Effector memory CD8-positive, alpha-beta T cell (primary cell): ENCODE results near the gene GTPBP6.
"Not testable (repeated sequence)": the region's sequence is repeated elsewhere in the genome, so short reads cannot be mapped to it uniquely, and the experiment has no call there.

Source experiments
- ATAC-seq: fragments of 150-1000 bp; cut with Tn5 transposase; replicated peaks from 2 replicates; pipeline ENCODE4 v1.10.0; 2021; ENCODE audit warnings: mild to moderate bottlenecking, moderate library complexity
- DNase-seq, 3 experiments: peaks; one replicate each; pipeline ENCODE4 v3.0.0; 2021
- H3K27ac Mint-ChIP-seq, 2 donors: one replicate each; pipeline ENCODE4 v1.8.0; 2022; ENCODE audit warnings: mild to moderate bottlenecking in 2 of 2, mixed read lengths in 2 of 2, moderate library complexity in 2 of 2
- H3K27me3 Mint-ChIP-seq, 2 donors: one replicate each; pipeline ENCODE4 v1.8.0; 2022; ENCODE audit warnings: mixed read lengths in 2 of 2
- H3K36me3 Mint-ChIP-seq: one replicate; pipeline ENCODE4 v1.8.0; 2022; ENCODE audit warnings: mild to moderate bottlenecking, moderate library complexity, mixed read lengths; ENCODE audit not compliant: insufficient read depth
- H3K4me1 Mint-ChIP-seq, 2 donors: one replicate each; pipeline ENCODE4 v1.8.0; 2022; ENCODE audit warnings: low read depth in 2 of 2, mixed read lengths in 2 of 2
- H3K4me3 Mint-ChIP-seq, 2 donors: one replicate each; pipeline ENCODE4 v1.8.0; 2022; ENCODE audit warnings: mild to moderate bottlenecking in 2 of 2, mixed read lengths in 2 of 2, moderate library complexity in 2 of 2
- H3K9me3 Mint-ChIP-seq, 2 donors: one replicate each; pipeline ENCODE4 v1.8.0; 2022; ENCODE audit warnings: mixed read lengths in 2 of 2

GTPBP6 gene

GRCh38 chrX:291411-291901 is 27.1 kb downstream of the GTPBP6 start:
- no peaks in the 10 kb centered on the region for H3K9me3 Mint-ChIP-seq
- H3K4me1 Mint-ChIP-seq: peaks cover 0 to 5% of the 10 kb centered on the region in 2 donors
- DNase-seq (no peak), ATAC-seq (no peak)
- no peak overlapping the region for H3K27ac Mint-ChIP-seq
- H3K4me3 Mint-ChIP-seq: no peak overlapping the region
- H3K36me3 Mint-ChIP-seq: peaks cover 21% of the 10 kb centered on the region
- no peaks in the 10 kb centered on the region for H3K27me3 Mint-ChIP-seq

DNA sequence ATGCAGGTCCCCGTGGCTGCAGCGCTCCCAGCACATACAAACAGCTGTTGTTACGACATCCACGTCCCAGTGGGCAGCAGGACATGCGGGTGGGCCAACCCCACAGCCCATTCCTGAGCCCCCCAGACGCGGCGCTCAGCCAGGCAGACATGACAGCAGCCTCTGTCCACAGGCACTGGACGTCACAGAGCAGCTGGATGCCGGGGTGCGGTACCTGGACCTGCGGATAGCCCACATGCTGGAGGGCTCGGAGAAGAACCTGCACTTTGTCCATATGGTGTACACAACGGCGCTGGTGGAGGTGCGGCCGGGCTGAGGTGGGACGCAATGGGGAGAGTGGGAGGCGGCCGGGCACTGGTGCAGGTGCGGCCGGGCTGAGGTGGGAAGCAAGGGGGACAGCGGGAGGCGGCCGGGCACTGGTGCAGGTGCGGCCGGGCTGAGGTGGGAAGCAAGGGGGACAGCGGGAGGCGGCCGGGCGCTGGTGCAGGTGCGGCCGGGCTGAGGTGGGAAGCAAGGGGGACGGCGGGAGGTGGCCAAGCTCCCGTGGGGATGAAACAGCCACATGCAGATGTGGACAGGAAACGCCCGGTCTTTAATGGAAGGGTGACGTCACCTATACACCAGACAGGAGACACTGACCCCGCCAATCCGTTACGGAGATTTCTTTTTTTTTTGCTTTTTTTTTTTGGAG is 28.0 kb downstream of the GTPBP6 start:
- no peak for DNase-seq
- Mint-ChIP-seq H3K36me3 (peaks cover 21% of the 10 kb centered on the region), H3K27ac (peak overlapping the region in 1 of 2 donors; percentile 44), H3K27me3 (no peaks in the 10 kb centered on the region), H3K9me3 (no peaks in the 10 kb centered on the region), H3K4me3 (no peak overlapping the region), H3K4me1 (peaks cover 3 to 9% of the 10 kb centered on the region in 2 donors)
- ATAC-seq: no peak

DNA sequence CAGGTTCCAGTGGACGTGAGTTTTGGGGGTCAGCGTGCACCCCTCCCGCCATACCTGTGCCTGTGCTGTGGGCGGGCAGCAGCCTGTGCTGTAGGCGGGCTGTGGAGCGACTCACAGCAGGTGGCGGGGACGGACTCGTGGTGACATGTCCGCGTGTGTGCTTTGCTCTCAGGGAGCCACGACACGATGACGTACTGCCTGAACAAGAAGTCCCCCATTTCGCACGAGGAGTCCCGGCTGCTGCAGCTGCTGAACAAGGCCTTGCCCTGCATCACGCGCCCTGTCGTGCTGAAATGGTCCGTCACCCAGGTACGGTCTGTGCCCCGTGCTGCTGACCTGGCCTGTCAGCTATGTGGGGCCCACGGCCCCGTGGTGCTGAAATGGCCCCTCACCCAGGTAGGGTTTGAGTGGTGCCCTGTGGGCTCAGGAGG is 30.0 kb downstream of the GTPBP6 start:
- Mint-ChIP-seq H3K27me3 (no peaks in the 10 kb centered on the region), H3K27ac (no peak overlapping the region), H3K36me3 (peaks cover 10% of the 10 kb centered on the region), H3K4me1 (peaks cover 4 to 9% of the 10 kb centered on the region in 2 donors), H3K4me3 (no peak overlapping the region), H3K9me3 (no peaks in the 10 kb centered on the region)
- no peak for DNase-seq
- no peak for ATAC-seq

- Mint-ChIP-seq H3K4me3 (no peak overlapping the region), H3K36me3 (peaks cover 4% of the 10 kb centered on the region), H3K4me1 (peaks cover 8 to 14% of the 10 kb centered on the region in 2 donors), H3K27ac (no peak overlapping the region), H3K27me3 (no peaks in the 10 kb centered on the region), H3K9me3 (no peaks in the 10 kb centered on the region)
- DNase-seq (no peak), ATAC-seq (no peak)
These were observed 30.9 kb downstream of the GTPBP6 start for GRCh38 chrX:287670-288069.

DNA sequence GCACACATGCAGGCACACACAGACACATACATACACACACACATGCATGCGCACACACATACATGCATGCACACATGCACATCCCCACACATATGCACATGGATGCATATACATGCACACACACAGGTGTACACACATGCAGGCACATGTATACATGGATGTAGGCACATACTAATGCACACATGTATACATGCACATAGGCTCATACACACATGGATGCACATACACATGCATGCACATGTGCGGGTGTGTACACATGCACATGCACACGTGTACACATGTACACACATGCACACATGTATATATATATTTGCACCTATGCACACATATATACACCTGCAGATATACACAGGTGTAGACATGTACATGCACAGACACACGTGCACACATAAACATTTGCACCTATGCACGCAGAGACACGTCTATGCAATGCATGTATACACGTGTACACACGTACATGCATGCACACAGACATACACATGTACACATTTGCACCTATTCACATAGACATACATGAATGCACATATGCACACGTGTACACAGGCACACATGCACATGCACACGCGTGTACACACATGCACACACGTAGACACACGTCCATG is 33.4 kb downstream of the GTPBP6 start:
- H3K4me3 Mint-ChIP-seq: peak overlapping the region in 1 of 2 donors; percentile 8

GRCh38 chrX:283115-283845 is 35.3 kb downstream of the GTPBP6 start:
- H3K9me3 Mint-ChIP-seq: no peaks in the 10 kb centered on the region
- peak; percentile 82 to 91 (median 86) for DNase-seq
- no peaks in the 10 kb centered on the region for H3K27me3 Mint-ChIP-seq
- peaks cover 6% of the 10 kb centered on the region for H3K36me3 Mint-ChIP-seq
- peak; percentile 99 for ATAC-seq
- peak overlapping the region; percentile 87 to 92 for H3K27ac Mint-ChIP-seq
- H3K4me1 Mint-ChIP-seq: peaks cover 8 to 25% of the 10 kb centered on the region in 2 donors
- peak overlapping the region; percentile 92 to 97 for H3K4me3 Mint-ChIP-seq

More for the DNA sequence above, 33.4 kb downstream of the GTPBP6 start:
- ATAC-seq (no peak), DNase-seq (no peak)
- H3K27ac Mint-ChIP-seq: peak overlapping the region in 1 of 2 donors; percentile 2
- H3K9me3 Mint-ChIP-seq: no peaks in the 10 kb centered on the region
- H3K4me1 Mint-ChIP-seq: peaks cover 8 to 18% of the 10 kb centered on the region in 2 donors
- no peaks in the 10 kb centered on the region for H3K27me3 Mint-ChIP-seq
- H3K36me3 Mint-ChIP-seq: no peaks in the 10 kb centered on the region

DNA sequence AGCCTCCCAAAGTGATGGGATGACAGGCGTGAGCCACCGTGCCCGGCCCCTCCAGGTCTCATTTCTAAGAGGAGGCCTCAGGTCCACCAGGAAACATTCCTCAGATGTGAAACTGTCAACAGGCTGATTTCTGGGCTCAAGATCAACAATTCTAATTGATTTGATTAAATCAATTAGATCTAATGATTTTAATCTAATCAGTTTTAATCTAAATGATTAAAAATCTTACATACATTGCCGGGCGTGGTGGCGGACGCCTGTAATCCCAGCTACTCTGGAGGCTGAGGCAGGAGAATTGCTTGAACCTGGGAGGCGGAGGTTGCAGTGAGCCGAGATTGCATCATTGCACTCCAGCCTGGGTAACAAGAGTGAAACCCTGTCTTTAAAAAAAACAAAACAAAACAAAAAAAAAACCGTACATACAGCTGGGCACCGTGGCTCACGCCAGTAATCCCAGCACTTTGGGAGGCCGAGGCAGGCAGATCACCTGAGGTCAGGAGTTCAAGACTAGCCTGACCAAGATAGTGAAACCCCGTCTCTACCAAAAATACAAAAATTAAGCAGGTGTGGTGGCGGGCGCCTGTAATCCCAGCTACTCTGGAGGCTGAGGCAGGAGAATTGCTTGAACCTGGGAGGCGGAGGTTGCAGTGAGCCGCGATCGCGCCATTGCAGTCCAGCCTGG is 36.5 kb downstream of the GTPBP6 start:
- H3K4me3 Mint-ChIP-seq: peak overlapping the region; percentile 40 to 62
- not testable (repeated sequence) for H3K9me3 Mint-ChIP-seq, DNase-seq, H3K36me3 Mint-ChIP-seq, H3K27ac Mint-ChIP-seq, H3K27me3 Mint-ChIP-seq, ATAC-seq
- H3K4me1 Mint-ChIP-seq: peaks cover 9 to 25% of the 10 kb centered on the region in 2 donors

- Mint-ChIP-seq H3K36me3 (peaks cover 6% of the 10 kb centered on the region), H3K9me3 (no peaks in the 10 kb centered on the region), H3K27ac (no peak within 1 kb of the TSS), H3K4me1 (peaks cover 9 to 19% of the 10 kb centered on the region in 2 donors), H3K4me3 (peak within 1 kb of the TSS; percentile 40 to 62), H3K27me3 (no peaks in the 10 kb centered on the region)
- no peak for ATAC-seq
- DNase-seq: no peak
These were observed 37.2 kb downstream of the GTPBP6 start, which contains the start of gene PLCXD1 for GRCh38 chrX:281166-281999. Gene PLCXD1 (plus strand): TSS chrX:281381. CDS start chrX:284188, 2,807 bp downstream.

GRCh38 chrX:280722-281121 is 37.9 kb downstream of the GTPBP6 start:
- H3K4me1 Mint-ChIP-seq: peaks cover 9 to 16% of the 10 kb centered on the region in 2 donors
- not testable (repeated sequence) for H3K9me3 Mint-ChIP-seq, H3K4me3 Mint-ChIP-seq, ATAC-seq, H3K27ac Mint-ChIP-seq, H3K36me3 Mint-ChIP-seq, H3K27me3 Mint-ChIP-seq, DNase-seq

DNA sequence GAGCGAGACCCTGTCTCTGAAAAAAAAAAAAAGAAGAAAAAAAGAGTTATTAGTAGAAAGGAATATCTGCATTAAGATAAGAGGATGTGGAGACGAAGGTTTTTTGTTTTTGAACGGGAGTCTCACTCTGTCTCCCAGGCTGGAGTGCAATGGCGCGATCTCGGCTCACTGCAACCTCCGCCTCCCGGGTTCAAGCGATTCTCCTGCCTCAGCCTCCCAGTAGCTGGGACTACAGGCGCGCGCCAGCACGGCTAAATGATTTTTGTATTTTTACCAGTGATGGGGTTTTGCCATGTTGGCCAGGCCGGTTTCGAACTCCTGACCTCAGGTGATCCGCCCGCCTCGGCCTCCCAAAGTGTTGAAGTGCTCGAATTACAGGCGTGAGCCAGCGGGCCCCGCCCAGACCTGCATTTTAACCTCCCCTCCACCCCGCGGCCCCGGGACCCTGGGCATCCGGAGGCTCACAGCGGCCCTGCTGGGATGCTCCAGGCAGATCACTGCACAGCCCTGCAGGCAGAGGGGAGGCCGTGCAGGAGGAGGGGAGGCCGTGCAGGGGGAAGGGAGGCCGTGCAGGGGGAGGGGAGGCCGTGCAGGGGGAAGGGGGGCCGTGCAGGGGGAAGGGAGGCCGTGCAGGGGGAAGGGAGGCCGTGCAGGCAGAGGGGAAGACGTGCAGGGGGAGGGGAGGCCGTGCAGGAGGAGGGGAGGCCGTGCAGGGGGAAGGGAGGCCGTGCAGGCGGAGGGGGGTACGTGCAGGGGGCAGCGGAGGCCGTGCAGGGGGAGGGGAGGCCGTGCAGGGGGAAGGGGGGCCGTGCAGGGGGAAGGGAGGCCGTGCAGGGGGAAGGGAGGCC is 38.6 kb downstream of the GTPBP6 start:
- H3K36me3 Mint-ChIP-seq, DNase-seq, ATAC-seq, H3K27me3 Mint-ChIP-seq, H3K27ac Mint-ChIP-seq, H3K9me3 Mint-ChIP-seq: not testable (repeated sequence)
- Mint-ChIP-seq H3K4me3 (peak overlapping the region in 1 of 2 donors; percentile 54), H3K4me1 (peaks cover 12 to 16% of the 10 kb centered on the region in 2 donors)

DNA sequence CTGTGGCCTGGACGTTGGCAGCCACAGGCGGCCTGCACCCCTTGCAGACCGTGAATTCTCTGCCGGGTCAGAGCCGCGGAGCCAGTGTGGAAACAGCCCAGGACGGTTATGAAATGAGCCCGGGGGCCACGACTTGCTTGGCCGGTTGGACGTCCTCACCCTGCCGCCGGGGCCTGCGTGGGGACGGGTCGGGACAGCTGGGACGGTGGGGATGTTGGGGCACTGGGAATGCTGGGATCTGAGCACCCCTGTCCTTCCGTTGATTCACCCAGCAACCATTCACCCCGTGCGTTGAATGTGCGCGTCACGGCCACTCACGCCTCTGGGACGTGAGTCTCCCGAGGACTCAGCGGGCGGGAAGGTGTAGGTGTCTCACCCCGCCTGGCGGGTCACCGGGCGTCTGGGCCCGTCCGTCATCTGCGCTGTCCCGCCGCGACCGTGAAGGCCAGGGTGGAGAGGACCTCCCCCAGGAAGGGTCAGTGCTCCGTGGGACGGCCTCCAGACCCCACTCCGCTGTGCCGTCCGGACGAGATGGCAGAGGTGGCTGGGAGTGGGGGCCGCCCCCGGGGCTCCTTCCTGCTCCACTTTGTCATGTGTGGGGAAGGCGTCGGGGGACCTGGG is 41.9 kb downstream of the GTPBP6 start:
- DNase-seq: no peak
- Mint-ChIP-seq H3K4me3 (peak overlapping the region; percentile 86), H3K9me3 (no peaks in the 10 kb centered on the region), H3K4me1 (peaks cover 7% of the 10 kb centered on the region in 2 donors), H3K36me3 (peaks cover 6% of the 10 kb centered on the region), H3K27me3 (no peaks in the 10 kb centered on the region), H3K27ac (peak overlapping the region; percentile 55 to 74)
- ATAC-seq: peak; percentile 62
